Esophagus muscularis mucosa (tissue), 4 donors: ENCODE results near the gene MAPK14. TPM values are rescaled to one million over a fixed set of nuclear protein-coding genes. Genes with fewer than 3 reads are reported as not detected.
A peak's percentile ranks its signal among the peaks of the same experiment; 100 is the strongest.

Source experiments
- DNase-seq: peaks from one replicate; pipeline ENCODE4 v3.0.0-alpha.2; 2017; ENCODE audit errors: extremely low spot score
- H3K27ac ChIP-seq, 4 donors: fragments of 200-600 bp; sonication (generic); replicated peaks in 1 of 4; 1 replicate in 3 of 4; 2 replicates in 1 of 4; pipeline ENCODE4 v1.5.1; 2016 to 2019; ENCODE audit warnings: mild to moderate bottlenecking in 1 of 4
- H3K27me3 ChIP-seq, 4 donors: fragments of 200-600 bp; sonication (generic); one replicate each; pipeline versions ENCODE4 v1.5.1 to v1.6.0; 2016 to 2019
- H3K36me3 ChIP-seq, 4 donors: fragments of 200-600 bp; sonication (generic); one replicate each; pipeline ENCODE4 v1.5.1; 2016 to 2019
- H3K4me1 ChIP-seq, 4 donors: fragments of 200-600 bp; sonication (generic); one replicate each; pipeline ENCODE4 v1.5.1; 2016 to 2019
- H3K4me3 ChIP-seq, 4 donors: fragments of 200-600 bp; sonication (generic); 1 replicate in 2 of 4; 2 replicates in 2 of 4; pipeline ENCODE4 v1.5.1; 2016 to 2019; ENCODE audit warnings: mild to moderate bottlenecking in 4 of 4, moderate library complexity in 1 of 4
- H3K9me3 ChIP-seq, 4 donors: fragments of 200-600 bp; sonication (generic); 1 replicate in 3 of 4; 2 replicates in 1 of 4; pipeline ENCODE4 v1.5.1; 2016 to 2019
- EP300 ChIP-seq: sonication (generic); formaldehyde crosslinking; IDR thresholded peaks from one replicate; pipeline ENCODE4 v1.6.1; 2017; ENCODE audit warnings: antibody characterized with exemption
- POLR2A ChIP-seq: fragments of 450-650 bp; IDR thresholded peaks from one replicate; pipeline ENCODE4 v1.6.1; 2017; ENCODE audit warnings: antibody characterized with exemption, moderate library complexity, mild to moderate bottlenecking, low read depth
- POLR2AphosphoS5 ChIP-seq, 2 donors: sonication (generic); formaldehyde crosslinking; IDR thresholded peaks; one replicate each; pipeline ENCODE4 v1.6.1; 2017; ENCODE audit warnings: antibody characterized with exemption in 2 of 2
- WGBS: methylation state at CpG from one replicate; pipeline ENCODE4 v1.1.5; 2018; 5-methylcytosine and 5-hydroxymethylcytosine counted together
- intact Hi-C: fragments of 100-400 bp; cut with DNase I; formaldehyde crosslinking; loops from one replicate; pipeline ENCODE4 v1.15.1; 2023
- total RNA-seq, 4 donors: library from RNA; depleted of rRNA; stranded (reverse); fragments of >200 nt; gene quantifications; one replicate each; pipeline versions ENCODE4 v1.1.0 to v1.2.1, GENCODE V29; 2016
- TF ChIP-seq, protein P1 (sequence below), 3 experiments: fragments of 200-600 bp in 2 of 3; fragments of 450-650 bp in 1 of 3; sonication (generic) in 2 of 3; IDR thresholded peaks; one replicate each; pipeline ENCODE4 v1.5.1; 2017 to 2019; ENCODE audit warnings: antibody characterized with exemption in 3 of 3, mild to moderate bottlenecking in 2 of 3, moderate library complexity in 1 of 3

MAPK14 gene
- total RNA-seq, 4 donors from 2014 or later: 53.2 to 70.7 (median 66.9) TPM

- Histone ChIP-seq H3K9me3 (no peaks in the 10 kb centered on the region), H3K4me3 (no peak overlapping the region), H3K4me1 (peaks cover 58 to 95% (median 94%) of the 10 kb centered on the region in 4 donors), H3K36me3 (no peaks in the 10 kb centered on the region), H3K27me3 (no peaks in the 10 kb centered on the region), H3K27ac (peak overlapping the region in 2 of 4 donors; percentile 34 to 37)
- TF ChIP-seq POLR2AphosphoS5 (IDR thresholded peaks at IDR 0.05): no peak
- no peak for TF ChIP-seq EP300
- TF ChIP-seq, protein P1, sequence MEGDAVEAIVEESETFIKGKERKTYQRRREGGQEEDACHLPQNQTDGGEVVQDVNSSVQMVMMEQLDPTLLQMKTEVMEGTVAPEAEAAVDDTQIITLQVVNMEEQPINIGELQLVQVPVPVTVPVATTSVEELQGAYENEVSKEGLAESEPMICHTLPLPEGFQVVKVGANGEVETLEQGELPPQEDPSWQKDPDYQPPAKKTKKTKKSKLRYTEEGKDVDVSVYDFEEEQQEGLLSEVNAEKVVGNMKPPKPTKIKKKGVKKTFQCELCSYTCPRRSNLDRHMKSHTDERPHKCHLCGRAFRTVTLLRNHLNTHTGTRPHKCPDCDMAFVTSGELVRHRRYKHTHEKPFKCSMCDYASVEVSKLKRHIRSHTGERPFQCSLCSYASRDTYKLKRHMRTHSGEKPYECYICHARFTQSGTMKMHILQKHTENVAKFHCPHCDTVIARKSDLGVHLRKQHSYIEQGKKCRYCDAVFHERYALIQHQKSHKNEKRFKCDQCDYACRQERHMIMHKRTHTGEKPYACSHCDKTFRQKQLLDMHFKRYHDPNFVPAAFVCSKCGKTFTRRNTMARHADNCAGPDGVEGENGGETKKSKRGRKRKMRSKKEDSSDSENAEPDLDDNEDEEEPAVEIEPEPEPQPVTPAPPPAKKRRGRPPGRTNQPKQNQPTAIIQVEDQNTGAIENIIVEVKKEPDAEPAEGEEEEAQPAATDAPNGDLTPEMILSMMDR (IDR thresholded peaks at IDR 0.05): no peak
- TF ChIP-seq POLR2A: no peak
- no peak for DNase-seq
- intact Hi-C loops: no loop called here
- WGBS: 65% methylated on average over 3 of the region's 3 CpGs
Measured at GRCh38 chr6:36033935-36034334, 6.3 kb downstream of the MAPK14 start.

GRCh38 chr6:36034441-36034840 lies 6.8 kb downstream of the MAPK14 start:
- Histone ChIP-seq H3K4me1 (peaks cover 63 to 100% (median 98%) of the 10 kb centered on the region in 4 donors), H3K9me3 (no peaks in the 10 kb centered on the region), H3K4me3 (no peak overlapping the region), H3K27ac (peak overlapping the region in 1 of 4 donors; percentile 37), H3K36me3 (no peaks in the 10 kb centered on the region), H3K27me3 (no peaks in the 10 kb centered on the region)
- TF ChIP-seq EP300 (no peak), POLR2A (no peak), POLR2AphosphoS5 (IDR thresholded peaks at IDR 0.05) (no peak)
- TF ChIP-seq, protein P1 (IDR thresholded peaks at IDR 0.05): no peak
- intact Hi-C loops: no loop called here
- no peak for DNase-seq
- WGBS: 54% methylated on average over 3 of the region's 3 CpGs

DNA sequence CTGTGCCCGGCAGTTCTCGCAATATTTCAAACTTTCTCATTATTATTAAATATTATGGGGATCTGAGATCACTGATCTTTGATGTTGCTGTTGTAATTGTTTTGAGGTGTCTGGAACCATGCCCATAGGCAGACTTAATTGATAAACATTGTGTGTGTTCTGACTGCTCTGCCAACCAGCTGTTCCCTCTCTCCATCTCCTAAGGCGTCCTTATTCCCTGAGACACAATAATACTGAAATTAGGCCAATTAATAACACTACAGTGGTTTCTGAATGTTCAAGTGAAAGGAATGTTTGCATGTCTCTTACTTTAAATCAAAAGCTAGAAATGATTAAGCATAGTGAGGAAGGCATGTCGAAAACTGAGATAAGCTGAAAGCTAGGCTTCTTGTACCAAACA lies 7.6 kb downstream of the MAPK14 start:
- TF ChIP-seq POLR2A (no peak), POLR2AphosphoS5 (IDR thresholded peaks at IDR 0.05) (no peak), EP300 (no peak)
- TF ChIP-seq, protein P1 (IDR thresholded peaks at IDR 0.05): no peak
- DNase-seq: no peak
- peak overlapping the region in 2 of 4 donors; percentile 9 to 20 for H3K27ac ChIP-seq
- no peaks in the 10 kb centered on the region for H3K9me3 ChIP-seq
- intact Hi-C loops: no loop called here
- 59% methylated on average over 4 of the region's 4 CpGs for WGBS
- no peaks in the 10 kb centered on the region for H3K27me3 ChIP-seq
- H3K36me3 ChIP-seq: no peaks in the 10 kb centered on the region
- H3K4me1 ChIP-seq: peaks cover 57 to 100% (median 98%) of the 10 kb centered on the region in 4 donors
- no peak overlapping the region for H3K4me3 ChIP-seq

DNA sequence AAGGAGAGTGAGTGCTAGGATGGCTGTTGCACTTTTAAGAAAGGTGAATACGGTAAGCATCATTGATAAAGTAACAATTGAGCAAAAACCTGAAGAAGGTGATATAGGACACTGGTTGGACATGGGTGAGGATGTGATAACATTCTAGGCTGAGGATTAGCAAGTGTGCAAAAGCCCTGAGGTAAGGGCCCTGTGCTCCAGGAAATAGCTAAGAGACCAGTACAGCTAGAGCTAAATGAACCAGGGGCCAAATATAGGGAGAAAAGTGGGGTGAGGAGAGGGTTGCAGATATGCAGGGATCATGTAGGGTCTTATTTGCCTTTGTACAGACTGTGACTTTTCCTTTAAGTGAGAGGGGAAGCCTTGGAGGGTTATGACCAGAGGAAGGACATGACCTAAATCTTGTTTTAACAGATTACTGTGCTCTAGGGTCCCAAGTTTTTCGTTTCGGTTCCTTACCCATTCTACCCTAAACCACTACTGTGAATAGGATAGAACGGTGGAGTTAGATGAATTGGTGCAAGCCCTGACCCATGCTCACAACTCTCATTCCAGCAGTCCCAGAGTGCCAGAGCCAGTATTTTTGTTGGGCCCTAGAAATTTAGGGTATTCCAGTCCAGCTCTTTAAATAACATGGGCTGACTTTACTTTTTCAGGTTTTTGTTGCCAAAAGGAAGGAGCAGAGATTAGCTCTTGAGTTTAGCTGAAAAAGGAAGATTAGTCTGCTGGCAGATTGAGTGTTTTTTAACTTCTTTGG lies 10.7 kb downstream of the MAPK14 start:
- no peak for DNase-seq
- no peaks in the 10 kb centered on the region for H3K27me3 ChIP-seq
- H3K4me1 ChIP-seq: peaks cover 48 to 88% (median 85%) of the 10 kb centered on the region in 4 donors
- no peaks in the 10 kb centered on the region for H3K9me3 ChIP-seq
- TF ChIP-seq POLR2AphosphoS5 (IDR thresholded peaks at IDR 0.05): no peak
- TF ChIP-seq, protein P1 (IDR thresholded peaks at IDR 0.05): no peak
- TF ChIP-seq EP300: no peak
- TF ChIP-seq POLR2A: no peak
- H3K27ac ChIP-seq: peak overlapping the region in 1 of 4 donors; percentile 5
- H3K4me3 ChIP-seq: peak overlapping the region in 1 of 4 donors; percentile 8
- H3K36me3 ChIP-seq: no peaks in the 10 kb centered on the region
- 41% methylated on average over 4 of the region's 4 CpGs for WGBS
- intact Hi-C loops: no loop called here

DNA sequence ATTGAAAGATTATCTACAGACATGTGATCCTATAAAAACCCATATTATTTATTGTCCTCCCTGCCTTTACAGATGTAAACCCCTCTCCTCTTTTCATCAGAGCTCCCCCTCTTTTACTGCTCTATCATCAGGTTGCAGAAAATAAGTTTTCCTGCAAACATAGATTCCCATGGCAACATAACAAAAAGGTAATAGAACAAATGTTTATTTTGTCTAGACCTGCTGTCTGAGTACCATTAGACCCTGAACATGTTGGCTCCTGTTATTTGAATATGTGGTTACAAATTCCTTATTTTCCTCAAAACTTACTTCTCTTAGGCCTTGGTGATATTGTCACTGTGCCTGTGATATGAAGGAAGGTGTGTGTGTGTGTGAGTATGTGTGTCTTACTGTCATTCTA lies 11.5 kb downstream of the MAPK14 start:
- H3K36me3 ChIP-seq: no peaks in the 10 kb centered on the region
- H3K27ac ChIP-seq: peak overlapping the region in 1 of 4 donors; percentile 5
- H3K4me1 ChIP-seq: peaks cover 41 to 80% (median 78%) of the 10 kb centered on the region in 4 donors
- TF ChIP-seq EP300 (no peak), POLR2AphosphoS5 (IDR thresholded peaks at IDR 0.05) (no peak), POLR2A (no peak)
- TF ChIP-seq, protein P1 (IDR thresholded peaks at IDR 0.05): no peak
- H3K4me3 ChIP-seq: no peak overlapping the region
- DNase-seq: no peak
- intact Hi-C loops: no loop called here
- no peaks in the 10 kb centered on the region for H3K9me3 ChIP-seq
- H3K27me3 ChIP-seq: no peaks in the 10 kb centered on the region
